NCI-H128 (cell line): ENCODE data around the gene KLHL14.

Source experiments
- DNase-seq: peaks from one replicate; lab custom pipeline; 2025; ENCODE audit not compliant: unreplicated experiment; lab: John Stamatoyannopoulos, UW

The KLHL14 gene

DNA sequence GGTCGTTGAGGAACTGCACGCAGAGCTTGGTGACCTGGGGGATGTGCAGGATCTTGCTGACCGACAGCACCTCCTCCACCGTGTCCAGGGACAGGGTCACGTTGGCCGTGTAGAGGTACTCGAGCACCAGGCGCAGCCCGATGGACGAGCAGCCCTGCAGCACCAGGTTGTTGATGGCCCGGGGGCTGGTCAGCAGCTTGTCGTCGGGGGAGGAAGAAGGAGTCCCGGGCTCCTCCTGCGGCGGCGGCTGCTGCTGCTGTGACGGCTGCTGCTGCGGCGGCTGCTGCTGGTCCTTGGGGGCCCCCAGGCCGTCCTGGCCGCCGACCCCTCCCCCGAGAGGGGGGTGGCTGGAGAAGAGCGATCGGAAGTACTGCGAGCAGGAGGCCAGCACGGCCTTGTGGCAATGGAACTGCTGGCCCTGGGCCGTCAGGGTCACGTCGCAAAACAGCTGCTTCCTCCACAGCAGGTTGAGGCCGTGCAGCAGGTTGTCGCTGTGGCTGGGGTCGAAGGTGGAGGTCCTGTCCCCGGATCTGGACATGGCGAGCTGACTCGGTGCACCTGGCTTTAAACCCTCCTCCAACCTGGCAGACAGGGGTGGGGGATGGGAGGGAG lies 2.7 kb downstream of the KLHL14 start:
- no peak for DNase-seq

DNA sequence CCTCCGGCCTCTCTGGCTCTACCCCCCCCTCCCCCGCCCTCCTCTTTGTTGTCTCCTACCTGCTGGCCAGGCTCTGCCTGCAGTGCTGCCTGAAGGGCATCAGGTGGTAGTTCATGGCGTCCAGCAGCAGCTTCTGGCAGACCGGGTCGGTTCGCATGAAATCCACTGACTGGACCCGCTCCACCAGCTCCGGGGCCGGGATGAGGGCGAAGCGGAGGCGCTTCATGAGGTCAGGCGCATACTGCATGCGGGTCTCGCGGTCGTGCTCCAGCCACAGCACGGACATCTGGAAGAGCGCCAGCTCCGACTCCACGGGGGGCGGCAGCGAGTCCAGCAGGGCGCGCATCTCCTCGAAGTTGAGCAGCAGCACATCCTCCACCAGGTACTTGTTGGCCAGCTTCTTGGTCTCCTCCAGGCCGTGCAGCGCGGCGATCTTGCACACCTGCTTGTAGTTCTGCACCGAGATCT lies 3.2 kb downstream of the KLHL14 start:
- no peak for DNase-seq

DNA sequence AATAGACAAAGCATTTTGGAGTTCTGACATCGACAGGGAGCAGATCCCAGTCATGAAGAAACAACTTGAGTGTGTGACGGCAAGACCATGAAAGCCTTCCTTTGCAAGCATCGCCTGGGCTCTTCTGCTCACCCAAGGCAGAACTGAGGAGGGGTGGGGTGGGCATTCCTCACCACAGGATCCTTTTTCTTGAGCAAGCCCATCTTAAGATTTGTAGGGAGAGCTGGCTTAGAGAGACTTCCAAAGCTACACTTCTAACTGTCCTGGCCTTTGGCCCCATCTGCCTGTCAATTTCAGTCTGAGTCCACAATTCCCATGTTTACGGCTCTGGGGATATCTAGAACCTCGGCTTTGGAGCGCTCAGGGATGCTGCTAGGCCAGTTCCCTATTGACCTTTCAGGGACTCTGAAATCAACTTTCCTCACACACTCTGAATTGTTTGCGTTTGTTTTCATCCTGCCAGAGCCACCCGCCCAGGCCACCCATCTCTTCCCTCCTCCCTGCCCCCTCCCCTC lies 3.7 kb downstream of the KLHL14 start:
- DNase-seq = no peak

DNA sequence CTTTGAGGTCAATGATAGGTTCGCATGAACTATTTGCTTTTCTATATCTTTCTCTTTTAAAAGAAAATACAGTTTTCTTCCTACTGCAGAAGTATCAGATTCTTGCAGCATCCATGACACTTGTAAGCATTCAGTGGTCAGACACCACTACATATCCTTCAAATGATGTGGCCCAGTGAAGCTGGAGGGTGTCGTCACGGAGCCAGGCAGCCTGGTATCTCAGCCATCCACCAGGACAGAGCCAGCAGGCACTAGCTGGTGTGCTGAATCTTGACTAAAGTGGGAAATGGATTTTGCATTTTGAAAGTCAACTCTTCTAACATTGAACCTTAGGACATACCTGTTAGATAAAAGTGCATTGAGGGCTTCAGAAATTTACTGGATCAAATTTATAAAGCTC lies 5.4 kb downstream of the KLHL14 start:
- no peak for DNase-seq

DNA sequence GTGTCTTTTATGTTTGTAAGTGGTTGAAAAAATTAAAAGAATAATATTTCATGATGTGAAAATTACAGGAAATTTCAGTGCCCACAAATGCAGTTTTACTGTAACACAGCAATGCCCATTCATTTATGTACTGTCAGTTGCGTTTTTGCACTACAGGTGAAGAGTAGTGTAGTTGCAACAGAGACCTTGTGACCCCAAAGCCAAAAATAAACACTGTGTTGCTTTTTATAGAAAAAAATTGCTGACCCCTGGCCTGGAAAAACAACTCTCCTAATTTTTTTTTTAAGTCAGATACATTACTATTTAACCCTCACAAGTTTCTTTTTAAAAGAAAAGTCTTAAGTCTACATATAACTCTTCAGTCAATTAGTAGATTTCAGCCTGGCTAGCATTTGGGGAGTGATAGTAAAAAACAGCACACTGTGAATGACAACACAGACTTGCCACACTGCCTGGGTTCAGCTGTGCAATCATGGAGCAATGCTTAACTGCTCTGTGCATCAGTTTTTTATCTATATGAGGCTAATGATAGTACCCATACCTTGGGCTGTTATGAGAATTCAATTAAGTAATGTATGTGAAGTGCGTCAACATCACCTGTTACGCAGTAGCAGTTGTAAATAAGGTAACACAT lies 8.1 kb downstream of the KLHL14 start:
- DNase-seq = no peak

DNA sequence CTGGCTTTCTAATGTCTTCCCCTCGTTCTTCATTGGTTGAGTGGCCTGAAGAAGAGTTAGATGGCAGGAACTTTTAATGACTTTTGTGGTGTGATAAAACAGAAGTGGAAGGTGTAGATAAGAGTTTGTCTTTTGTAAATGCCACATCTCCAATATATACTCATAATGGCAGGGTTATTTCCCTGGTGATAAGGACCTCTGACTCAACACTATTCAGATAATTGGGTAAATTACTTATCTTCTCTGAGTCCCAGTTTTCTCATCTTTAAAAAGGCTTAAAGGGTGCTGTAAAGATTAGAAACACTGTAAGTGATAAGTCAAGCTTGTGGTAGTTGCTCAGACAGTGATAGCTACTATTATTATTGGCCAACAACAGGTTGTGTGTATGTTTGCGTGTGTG lies 9.5 kb downstream of the KLHL14 start:
- DNase-seq = no peak

DNA sequence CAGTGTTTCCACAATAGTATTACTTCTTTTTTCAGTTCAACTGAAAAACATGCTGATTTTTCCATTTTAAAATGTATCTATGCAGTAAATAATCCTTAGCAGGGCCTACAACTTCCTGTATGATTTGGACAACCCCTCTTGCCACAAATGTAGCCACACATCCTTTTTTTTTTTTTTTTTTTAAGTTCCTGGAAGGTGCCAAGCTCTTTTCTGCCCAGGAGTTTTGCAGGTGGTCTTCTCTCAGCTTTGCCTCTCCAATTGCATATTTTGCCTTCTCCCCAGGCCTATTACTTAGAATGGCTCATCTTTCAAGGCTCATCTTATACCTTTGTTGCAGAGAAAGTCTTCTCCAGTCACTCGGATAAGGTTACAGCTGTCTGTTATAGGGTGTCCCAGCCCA lies 11.6 kb downstream of the KLHL14 start:
- DNase-seq = no peak

DNA sequence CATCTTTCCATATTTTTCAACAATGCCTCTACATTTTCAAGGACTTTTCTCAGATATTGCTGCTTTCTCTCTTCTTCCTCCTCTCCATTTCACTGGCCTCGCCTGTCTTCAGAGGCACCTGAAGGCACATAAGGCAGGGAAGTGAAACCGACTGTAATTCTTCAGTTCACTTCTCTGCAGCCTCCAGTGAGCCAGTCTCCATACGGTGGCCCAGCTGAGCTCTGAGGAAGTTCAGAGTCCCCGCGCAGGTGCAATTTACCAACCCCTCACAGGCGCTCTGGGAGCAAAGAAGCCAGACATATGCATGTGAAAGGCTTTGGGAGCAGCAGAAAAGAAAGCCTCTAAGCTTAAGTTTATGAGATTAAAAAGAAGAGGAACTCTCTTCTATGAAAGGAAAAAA lies 12.4 kb downstream of the KLHL14 start:
- no peak for DNase-seq

DNA sequence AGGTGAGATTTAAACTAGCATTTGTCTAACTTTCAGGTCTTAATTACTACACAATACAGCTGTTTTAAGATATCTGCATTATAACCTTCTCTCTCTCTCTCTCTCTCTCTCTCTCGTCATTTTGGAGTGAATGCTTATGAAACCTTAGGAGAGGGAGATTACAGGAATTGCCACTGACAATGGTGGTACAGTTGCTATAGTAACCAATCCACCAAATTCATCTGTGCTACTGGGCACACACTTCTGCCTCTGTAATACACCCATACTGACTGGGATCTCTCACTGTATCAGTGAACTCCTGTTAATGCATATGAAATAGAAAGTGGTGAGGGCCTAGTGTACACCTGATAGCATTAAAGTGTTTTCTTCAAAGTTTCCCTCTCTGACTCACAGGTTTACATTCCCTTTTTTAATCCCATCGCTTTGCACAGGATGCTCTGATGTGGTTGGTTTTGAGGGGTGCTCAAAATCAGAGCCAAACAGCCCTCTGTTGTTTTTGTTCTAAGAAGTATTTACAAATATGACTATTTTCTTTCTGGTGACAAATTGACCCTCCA lies 13.1 kb downstream of the KLHL14 start:
- no peak for DNase-seq

DNA sequence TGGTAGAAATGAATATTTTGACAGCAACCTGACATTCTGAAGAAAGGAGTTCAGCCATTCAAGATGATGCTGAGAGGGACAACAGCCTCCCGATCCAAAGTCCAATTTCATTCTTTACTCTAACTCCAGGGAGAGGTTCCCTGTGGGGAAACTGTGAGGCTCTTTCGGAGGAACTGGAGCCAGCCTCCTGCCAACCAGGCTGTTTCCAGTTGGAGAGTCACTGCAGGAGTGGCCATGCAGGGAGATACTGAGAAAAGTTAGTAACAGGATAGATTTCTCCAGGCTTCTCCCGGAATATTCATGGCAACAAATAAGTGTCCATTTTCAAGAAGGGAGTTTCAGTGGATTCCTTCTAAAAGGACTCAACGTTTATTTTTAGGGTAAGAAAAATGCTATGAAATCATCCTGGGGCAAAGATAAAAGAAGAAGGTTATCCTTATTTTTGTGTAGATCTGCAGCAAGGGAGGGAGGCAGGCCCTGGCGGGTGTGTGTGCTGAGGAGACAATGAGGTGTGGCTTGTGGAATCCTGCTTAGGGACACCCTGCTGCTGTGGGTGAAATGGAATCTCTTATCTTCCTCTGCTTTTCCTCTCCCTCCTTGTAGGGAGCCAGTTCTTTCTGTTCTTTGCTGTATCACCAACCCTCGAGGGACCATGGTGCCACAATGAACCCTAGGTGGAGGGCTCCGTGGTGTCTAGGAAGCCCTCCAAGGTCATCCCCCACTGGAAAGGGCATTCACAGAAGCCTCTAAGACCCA lies 18.1 kb downstream of the KLHL14 start:
- DNase-seq = no peak

DNA sequence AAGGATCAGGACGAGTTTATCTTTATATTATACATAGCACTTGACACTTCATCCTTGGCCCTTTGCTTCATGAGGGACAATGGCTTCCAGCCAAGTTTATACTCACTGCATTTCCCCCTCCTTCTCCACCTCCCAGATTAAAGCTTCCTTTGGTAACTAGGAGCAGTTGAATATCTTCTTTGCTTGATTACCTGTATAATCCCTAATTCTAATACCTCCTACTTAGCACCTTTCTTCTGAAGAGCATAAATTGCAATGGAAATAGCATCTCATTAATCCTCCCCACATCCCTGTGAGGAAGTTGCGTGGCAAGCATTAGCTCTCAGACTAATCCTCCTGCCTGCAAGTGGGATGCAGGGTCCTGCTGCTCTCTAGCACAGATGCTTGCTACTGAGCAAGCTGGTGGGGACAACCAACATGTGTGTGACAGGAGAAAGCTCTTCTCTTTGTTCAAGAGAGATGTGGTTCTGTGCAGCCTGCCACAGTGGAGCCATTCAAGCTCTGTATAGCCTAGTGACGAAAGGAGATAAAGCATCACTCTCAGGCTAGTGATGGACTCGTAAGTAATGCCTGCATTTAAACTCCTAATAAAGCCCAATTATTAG lies 19.1 kb downstream of the KLHL14 start:
- DNase-seq = no peak

DNA sequence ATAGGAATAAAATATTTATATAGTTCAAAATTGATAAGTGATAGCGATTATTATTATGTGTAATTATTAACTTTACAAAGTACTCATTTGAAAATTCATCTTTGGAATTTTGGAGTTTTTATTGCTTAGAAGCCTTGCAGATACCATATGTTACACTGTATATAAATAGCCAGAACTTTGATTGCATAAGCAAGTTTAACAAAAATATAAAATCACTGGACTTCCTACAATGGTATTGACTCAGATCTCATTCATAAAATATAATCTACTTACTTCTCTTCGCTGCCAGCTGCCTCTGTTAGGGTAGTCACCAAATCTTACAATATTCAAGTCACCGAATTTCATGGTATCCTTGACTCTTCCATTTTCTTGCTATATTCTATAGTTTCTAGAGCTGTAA lies 22.5 kb downstream of the KLHL14 start:
- no peak for DNase-seq

DNA sequence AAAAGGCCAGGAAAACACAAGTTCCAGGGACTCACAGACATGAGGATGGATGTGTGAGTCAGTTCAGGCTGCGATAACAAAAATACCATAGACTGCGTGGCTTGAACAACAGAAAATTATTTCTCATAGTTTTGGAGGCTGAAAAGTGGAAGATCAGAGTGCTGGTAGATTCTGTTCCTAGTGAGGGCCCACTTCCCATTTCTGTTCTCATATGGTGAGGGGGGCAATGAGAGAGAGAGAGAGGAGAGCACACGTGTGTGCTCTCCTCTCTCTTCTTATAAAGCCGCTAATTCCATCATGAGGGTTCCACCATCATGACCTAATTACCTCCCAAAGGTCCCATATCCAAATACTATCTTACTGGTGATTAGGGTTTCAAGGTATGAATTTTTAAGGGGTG lies 23.0 kb downstream of the KLHL14 start:
- no peak for DNase-seq

DNA sequence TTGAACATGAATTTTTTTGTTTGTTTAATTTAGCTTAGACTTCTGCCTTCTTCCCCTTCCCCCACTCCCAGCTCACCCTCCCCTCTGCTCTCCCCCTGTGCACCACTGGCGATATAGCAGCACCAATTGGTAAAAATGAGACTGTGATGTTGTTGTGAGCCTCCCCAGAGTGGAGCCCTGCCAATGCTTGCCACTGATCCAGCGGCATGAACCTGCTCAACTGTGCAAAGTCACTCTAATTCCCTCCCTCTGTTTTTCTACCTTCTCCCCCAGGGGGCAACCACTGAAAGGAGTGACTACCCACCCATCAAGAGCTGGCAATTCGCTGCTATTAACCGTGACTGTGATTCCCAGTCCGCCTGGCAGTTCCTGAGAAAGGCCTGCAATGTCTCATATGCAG lies 30.2 kb downstream of the KLHL14 start:
- DNase-seq = no peak

DNA sequence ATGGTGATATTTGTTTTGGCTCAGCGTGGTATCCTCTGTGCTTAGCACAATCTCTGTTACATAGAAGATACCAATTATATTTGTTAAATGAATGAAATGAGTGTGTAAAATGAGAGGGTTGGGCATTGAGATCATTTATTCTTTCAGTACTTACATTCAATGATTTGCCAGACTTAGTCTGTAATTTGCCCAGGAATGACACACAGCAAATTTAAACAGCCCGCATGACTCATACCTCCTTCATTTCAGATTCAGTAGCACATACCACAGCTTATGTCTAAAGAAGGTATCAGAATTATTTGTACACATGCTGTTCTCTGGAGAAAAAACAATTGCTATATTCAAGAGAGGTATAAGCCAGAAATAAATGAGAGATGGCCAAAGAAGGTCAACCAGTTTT lies 37.0 kb downstream of the KLHL14 start:
- DNase-seq = no peak

DNA sequence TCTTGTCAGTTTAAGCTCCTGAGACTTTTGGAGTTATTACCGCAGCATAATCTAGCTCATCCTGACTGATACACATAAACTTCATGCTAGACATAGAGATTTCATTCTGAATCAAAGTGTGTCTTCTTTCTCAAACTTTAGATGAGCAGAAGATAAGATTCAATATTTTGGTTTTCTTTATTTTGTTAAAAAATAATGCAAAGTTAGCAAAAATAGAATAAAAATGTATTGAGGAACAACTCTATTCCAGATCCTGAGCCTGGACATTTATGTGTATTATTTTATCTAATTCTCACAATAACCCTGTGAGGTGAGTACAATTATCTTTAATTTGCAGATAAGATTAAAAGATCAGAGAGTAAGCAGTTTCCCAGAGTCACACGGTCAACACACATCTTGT lies 38.4 kb downstream of the KLHL14 start:
- no peak for DNase-seq

DNA sequence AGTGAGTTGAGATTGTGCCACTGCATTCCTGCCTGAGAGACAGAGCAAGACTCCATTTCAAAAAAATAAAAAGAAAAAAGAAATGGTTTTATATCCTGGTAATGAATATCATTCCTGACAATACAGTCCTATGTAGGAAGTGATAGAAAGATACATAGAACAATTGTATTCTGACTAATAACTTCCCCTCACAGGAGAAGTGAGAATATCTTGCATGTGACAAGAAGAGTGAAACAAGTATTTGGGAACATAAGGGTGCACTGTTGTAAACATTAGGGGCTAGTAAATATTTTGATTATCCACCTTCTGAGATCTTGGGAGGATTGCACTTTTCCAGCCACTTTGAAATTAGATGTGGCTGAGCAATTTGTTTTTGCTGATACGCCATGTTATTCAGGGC lies 40.7 kb downstream of the KLHL14 start:
- DNase-seq = no peak

DNA sequence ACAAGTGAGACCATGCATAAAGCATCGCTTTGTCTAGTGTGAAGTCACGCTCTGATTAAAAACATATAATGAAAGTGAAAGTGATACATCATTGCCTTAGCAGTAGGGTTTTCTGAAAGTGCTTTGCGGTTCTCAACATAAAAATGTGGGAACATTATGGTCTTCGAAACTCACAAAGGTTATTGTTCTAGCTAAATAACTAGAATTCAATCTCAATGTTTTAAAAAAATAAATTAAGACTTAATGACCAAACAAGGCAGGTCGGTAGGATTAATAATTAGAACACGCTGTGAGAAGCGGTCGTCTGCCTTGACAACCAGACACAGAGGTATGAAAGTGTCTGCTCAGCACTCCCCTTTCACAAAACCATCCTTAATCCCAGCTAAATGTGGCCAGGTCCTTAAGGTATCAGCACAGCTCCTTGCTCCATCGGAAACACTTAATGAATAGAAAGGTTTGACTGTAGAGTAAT lies 42.2 kb downstream of the KLHL14 start:
- DNase-seq = no peak

DNA sequence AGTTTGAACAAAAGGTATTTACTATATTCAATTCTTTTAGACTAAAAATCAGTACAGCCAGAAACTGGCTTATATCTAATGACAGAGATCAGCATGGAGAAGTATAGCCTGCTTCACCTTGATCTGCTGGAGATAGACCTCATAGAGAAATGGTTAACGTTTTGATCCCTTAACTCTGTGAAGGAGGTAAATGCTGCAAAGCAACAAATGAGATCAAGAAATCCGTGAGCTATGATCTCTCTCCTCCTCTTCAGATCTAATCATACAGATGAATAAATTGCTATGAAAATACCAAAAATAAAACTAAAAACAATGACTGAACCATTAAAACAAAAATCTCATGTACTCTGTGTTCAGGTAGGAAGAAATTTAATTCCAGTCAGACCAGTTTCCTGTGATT lies 42.8 kb downstream of the KLHL14 start:
- DNase-seq = no peak

DNA sequence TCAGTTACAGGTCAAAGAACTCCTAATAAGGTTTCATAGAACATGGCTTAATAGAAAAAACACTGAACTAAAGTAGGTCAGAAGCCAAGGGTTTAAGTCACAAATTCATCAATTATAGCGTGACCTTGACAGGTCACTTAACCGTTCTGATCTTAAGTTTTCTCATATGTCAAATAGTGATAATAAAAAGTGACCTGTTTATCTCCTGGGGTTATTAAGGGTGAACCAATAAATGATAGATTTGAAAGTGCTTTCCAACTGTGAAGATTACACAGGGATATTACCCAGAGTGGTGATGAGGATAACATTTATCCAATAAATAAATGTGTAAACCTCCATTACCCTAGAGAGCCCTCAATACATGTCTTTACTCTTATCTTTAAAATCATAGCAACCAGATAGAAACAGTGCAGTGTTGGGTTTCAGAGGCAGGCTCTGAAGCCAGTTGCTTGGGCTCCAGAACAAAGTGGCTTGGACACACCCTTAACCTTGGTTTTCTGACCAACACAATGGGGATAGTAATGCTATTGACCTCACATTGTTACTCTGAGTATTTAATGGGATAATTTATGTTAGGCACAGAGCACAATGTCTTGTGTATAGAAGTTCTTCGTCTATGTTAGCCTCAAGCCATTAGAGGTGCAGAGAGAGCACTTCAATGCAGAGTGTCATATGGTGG lies 48.6 kb downstream of the KLHL14 start:
- peak; percentile 41 for DNase-seq

DNA sequence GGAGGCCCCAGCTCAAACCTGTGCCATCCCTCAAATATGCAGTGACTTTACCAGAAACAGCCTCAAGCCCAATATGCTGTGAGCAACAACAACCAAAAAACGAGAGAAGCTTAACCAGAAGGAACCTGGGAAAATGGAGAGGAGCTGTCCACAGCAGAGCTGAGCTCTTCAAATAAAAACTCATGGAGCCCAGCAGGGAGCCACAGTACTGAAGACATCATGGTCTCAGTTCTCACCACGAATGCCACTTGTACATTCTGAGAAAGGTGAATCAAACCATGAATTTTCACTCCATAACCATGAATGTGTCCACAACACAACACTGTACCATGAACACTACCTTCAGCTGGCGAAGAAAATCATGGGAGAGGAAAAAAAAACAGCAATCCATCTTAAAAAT lies 50.5 kb downstream of the KLHL14 start:
- no peak for DNase-seq
